H1 (cell line): ENCODE data around the gene SIGLECL1. TPM values are rescaled to one million over a fixed set of nuclear protein-coding genes. Genes with fewer than 3 reads are reported as not detected.
A peak's percentile ranks its signal among the peaks of the same experiment; 100 is the strongest.

Source experiments
- CTCF ChIA-PET: fragments of 300-600 bp; sonication (Branson Sonifier 250); formaldehyde crosslinking; loops from one replicate; lab custom pipeline; 2021; ENCODE audit not compliant: partially characterized antibody; lab: Charles Lee
- POLR2A ChIA-PET: fragments of 300-600 bp; sonication (Branson Sonifier 250); formaldehyde crosslinking; loops from one replicate; lab custom pipeline; 2021; ENCODE audit warnings: inconsistent platforms; ENCODE audit not compliant: partially characterized antibody; lab: Charles Lee
- DNase-seq, 2 experiments: peaks; one replicate each; pipeline versions ENCODE4 v3.0.0 to v3.0.0-alpha.2; 2010 to 2022; ENCODE audit warnings: low spot score in 2 of 2, low read depth in 1 of 2, mixed read lengths in 1 of 2
- FAIRE-seq: peaks from 2 replicates; lab custom pipeline; 2011; peaks lifted over from hg19 to GRCh38; lab: Jason Lieb, UNC
- H2AFZ ChIP-seq: 2 replicates; pipeline ENCODE4 v1.8.1; 2012; ENCODE audit warnings: low read length, inconsistent platforms
- H2AK5ac ChIP-seq: 2 replicates; pipeline ENCODE4 v1.6.1; 2013; ENCODE audit warnings: low read depth, low read length
- H2BK120ac ChIP-seq: replicated peaks from 2 replicates; pipeline ENCODE3; 2013; ENCODE audit warnings: low read depth, low read length, inconsistent platforms
- H2BK12ac ChIP-seq: 2 replicates; pipeline ENCODE4 v1.6.1; 2013; ENCODE audit warnings: low read depth, low read length
- H2BK15ac ChIP-seq: 2 replicates; pipeline ENCODE4 v1.6.1; 2013; ENCODE audit warnings: low read length
- H2BK20ac ChIP-seq: 2 replicates; pipeline ENCODE4 v1.6.1; 2013; ENCODE audit warnings: low read length
- H2BK5ac ChIP-seq: 2 replicates; pipeline ENCODE4 v1.6.1; 2013; ENCODE audit warnings: low read depth, low read length
- H3K14ac ChIP-seq: 2 replicates; pipeline ENCODE4 v1.6.1; 2013; ENCODE audit warnings: inconsistent platforms; ENCODE audit not compliant: insufficient read length
- H3K18ac ChIP-seq: 2 replicates; pipeline ENCODE4 v1.6.1; 2013; ENCODE audit warnings: low read length; ENCODE audit errors: extremely low read depth
- H3K23ac ChIP-seq: 2 replicates; pipeline ENCODE4 v1.6.1; 2013; ENCODE audit warnings: inconsistent platforms; ENCODE audit not compliant: insufficient read length
- H3K23me2 ChIP-seq: 2 replicates; pipeline ENCODE4 v1.6.1; 2013; ENCODE audit warnings: low read depth, low read length
- H3K27ac ChIP-seq: 2 replicates; pipeline ENCODE4 v1.6.1; 2011; ENCODE audit warnings: low read depth, low read length, inconsistent platforms
- H3K27me3 ChIP-seq, 4 experiments: replicated peaks in 1 of 4; 1 replicate in 1 of 4; 2 replicates in 3 of 4; pipeline versions ENCODE4 v1.6.1 to v1.8.1; 2011 to 2013; ENCODE audit warnings: low read length in 3 of 4, mild to moderate bottlenecking in 3 of 4, inconsistent platforms in 2 of 4, mixed read lengths in 2 of 4, moderate library complexity in 1 of 4; ENCODE audit not compliant: control insufficient read depth in 3 of 4, insufficient read depth in 3 of 4; ENCODE audit errors: extremely low read depth in 1 of 4
- H3K36me3 ChIP-seq, 4 experiments: 2 replicates each; pipeline versions ENCODE4 v1.6.1 to v1.8.1; 2011 to 2013; ENCODE audit warnings: mild to moderate bottlenecking in 4 of 4, low read length in 3 of 4, moderate library complexity in 2 of 4, control low read depth in 1 of 4, inconsistent platforms in 1 of 4; ENCODE audit not compliant: insufficient read depth in 4 of 4, control insufficient read depth in 2 of 4
- H3K4ac ChIP-seq: replicated peaks from 2 replicates; pipeline ENCODE3; 2013; ENCODE audit warnings: low read length, low read depth, mixed read lengths, inconsistent platforms; ENCODE audit not compliant: insufficient read length
- H3K4me1 ChIP-seq, 4 experiments: replicated peaks in 1 of 4; 1 replicate in 1 of 4; 2 replicates in 3 of 4; pipeline versions ENCODE4 v1.6.1 to v1.8.1; 2011 to 2013; ENCODE audit warnings: low read length in 3 of 4, inconsistent platforms in 2 of 4, mixed read lengths in 1 of 4; ENCODE audit not compliant: insufficient read depth in 4 of 4, control insufficient read depth in 3 of 4
- H3K4me2 ChIP-seq, 2 experiments: 2 replicates each; pipeline versions ENCODE4 v1.6.1 to v1.8.1; 2011 to 2013; ENCODE audit warnings: low read depth in 2 of 2, low read length in 2 of 2, control low read depth in 1 of 2, inconsistent platforms in 1 of 2, mild to moderate bottlenecking in 1 of 2; ENCODE audit not compliant: insufficient read depth in 1 of 2
- H3K4me3 ChIP-seq, 4 experiments: fragments of 200-600, 300-600 bp in 1 of 4; sonication (generic), shearing (Covaris generic), sonication (Bioruptor Twin) in 1 of 4; 2 replicates each; pipeline versions ENCODE4 v1.5.1 to v1.8.1; 2011 to 2016; ENCODE audit warnings: low read length in 4 of 4, low read depth in 3 of 4, control low read depth in 2 of 4, inconsistent platforms in 2 of 4, mild to moderate bottlenecking in 2 of 4, mixed read lengths in 1 of 4, moderate library complexity in 1 of 4; ENCODE audit not compliant: insufficient read depth in 2 of 4; ENCODE audit errors: extremely low read depth in 1 of 4
- H3K56ac ChIP-seq: replicated peaks from 2 replicates; pipeline ENCODE3; 2013; ENCODE audit warnings: low read depth, mild to moderate bottlenecking, mixed read lengths, low read length, inconsistent platforms; ENCODE audit not compliant: insufficient read length
- H3K79me1 ChIP-seq: 2 replicates; pipeline ENCODE4 v1.6.1; 2013; ENCODE audit warnings: low read depth, low read length, control low read depth
- H3K79me2 ChIP-seq, 2 experiments: 2 replicates each; pipeline versions ENCODE4 v1.6.1 to v1.8.1; 2012 to 2013; ENCODE audit warnings: low read length in 2 of 2, mild to moderate bottlenecking in 2 of 2, inconsistent platforms in 1 of 2; ENCODE audit not compliant: insufficient read depth in 2 of 2, control insufficient read depth in 1 of 2
- H3K9ac ChIP-seq, 4 experiments: replicated peaks in 1 of 4; 1 replicate in 1 of 4; 2 replicates in 3 of 4; pipeline versions ENCODE4 v1.6.1 to v1.8.1; 2011 to 2013; ENCODE audit warnings: low read depth in 3 of 4, low read length in 3 of 4, control low read depth in 2 of 4, mild to moderate bottlenecking in 2 of 4, moderate library complexity in 2 of 4, inconsistent platforms in 1 of 4; ENCODE audit errors: extremely low read depth in 1 of 4
- H3K9me3 ChIP-seq, 2 experiments: 2 replicates each; pipeline versions ENCODE4 v1.6.1 to v1.8.1; 2012 to 2013; ENCODE audit warnings: mild to moderate bottlenecking in 2 of 2, moderate library complexity in 2 of 2, control low read depth in 1 of 2, inconsistent platforms in 1 of 2, low read depth in 1 of 2, low read length in 1 of 2, mixed read lengths in 1 of 2; ENCODE audit not compliant: insufficient read depth in 2 of 2
- H4K20me1 ChIP-seq, 2 experiments: replicated peaks in 1 of 2; 2 replicates each; pipeline versions ENCODE3 to v1.8.1; 2011 to 2013; ENCODE audit warnings: inconsistent platforms in 2 of 2, low read length in 2 of 2, mild to moderate bottlenecking in 1 of 2; ENCODE audit not compliant: insufficient read depth in 2 of 2, control insufficient read depth in 1 of 2
- H4K5ac ChIP-seq: 2 replicates; pipeline ENCODE4 v1.6.1; 2013; ENCODE audit warnings: low read length, low read depth, mixed read lengths, inconsistent platforms; ENCODE audit not compliant: insufficient read length
- H4K8ac ChIP-seq: 2 replicates; pipeline ENCODE4 v1.8.0; 2013; ENCODE audit warnings: mild to moderate bottlenecking, moderate library complexity, low read length, inconsistent platforms; ENCODE audit not compliant: insufficient read depth; ENCODE audit errors: extremely low read depth
- H4K91ac ChIP-seq: replicated peaks from 2 replicates; pipeline ENCODE3; 2013; ENCODE audit warnings: low read length, mixed read lengths, inconsistent platforms; ENCODE audit not compliant: insufficient read length
- BACH1 ChIP-seq: IDR thresholded peaks from 2 replicates; pipeline ENCODE4 v1.6.1; 2012; ENCODE audit warnings: low read length, improper control_type of control experiment
- MAFK ChIP-seq: IDR thresholded peaks from 2 replicates; pipeline ENCODE4 v1.6.1; 2012; ENCODE audit warnings: low read depth, mild to moderate bottlenecking, improper control_type of control experiment, low read length
- TEAD4 ChIP-seq: IDR thresholded peaks from 2 replicates; pipeline ENCODE4 v1.6.1; 2012; ENCODE audit warnings: low read depth, low read length, inconsistent platforms, mixed read lengths
- WGBS, 2 experiments: shearing (Covaris generic) in 1 of 2; methylation state at CpG; one replicate each; pipeline versions ENCODE4 v1.1.6 to v1.1.7; 2013 to 2015; ENCODE audit warnings: low lambda C conversion rate in 2 of 2, mixed read lengths in 2 of 2, inconsistent platforms in 1 of 2, low coverage in 1 of 2, missing lambda C conversion rate in 1 of 2; ENCODE audit not compliant: insufficient replicate concordance in 2 of 2, insufficient coverage in 1 of 2, insufficient read length in 1 of 2; ENCODE audit errors: extremely low coverage in 1 of 2, missing lambda C conversion rate in 1 of 2; 5-methylcytosine and 5-hydroxymethylcytosine counted together
- polyA plus RNA-seq, 7 experiments: library from polyadenylated mRNA; depleted of rRNA in 3 of 7; stranded (reverse) in 5 of 7; unstranded in 2 of 7; fragments of >200 nt in 5 of 7; fragments of 200-250 nt in 2 of 7; gene quantifications; 1 replicate in 5 of 7; 2 replicates in 1 of 7; 4 replicates in 1 of 7; pipeline versions ENCODE4 v1.2.1 to v1.2.3, GENCODE V29; 2011 to 2013; ENCODE audit warnings: missing spikeins in 2 of 7, mixed read lengths in 2 of 7
- total RNA-seq: library from RNA; stranded (reverse); fragmentation: NEBNext Ultra II Directional; extraction: Animal tissue kit (Norgen Biotek cat#: 25700); gene quantifications from 2 replicates; pipeline ENCODE4 v1.2.1, GENCODE V29; 2021

Gene SIGLECL1
- total and polyA plus RNA-seq, 2 of the 8 experiments (the other 6 are each of a cell fraction or from before 2014, with no cell fraction given), result not detected

DNA sequence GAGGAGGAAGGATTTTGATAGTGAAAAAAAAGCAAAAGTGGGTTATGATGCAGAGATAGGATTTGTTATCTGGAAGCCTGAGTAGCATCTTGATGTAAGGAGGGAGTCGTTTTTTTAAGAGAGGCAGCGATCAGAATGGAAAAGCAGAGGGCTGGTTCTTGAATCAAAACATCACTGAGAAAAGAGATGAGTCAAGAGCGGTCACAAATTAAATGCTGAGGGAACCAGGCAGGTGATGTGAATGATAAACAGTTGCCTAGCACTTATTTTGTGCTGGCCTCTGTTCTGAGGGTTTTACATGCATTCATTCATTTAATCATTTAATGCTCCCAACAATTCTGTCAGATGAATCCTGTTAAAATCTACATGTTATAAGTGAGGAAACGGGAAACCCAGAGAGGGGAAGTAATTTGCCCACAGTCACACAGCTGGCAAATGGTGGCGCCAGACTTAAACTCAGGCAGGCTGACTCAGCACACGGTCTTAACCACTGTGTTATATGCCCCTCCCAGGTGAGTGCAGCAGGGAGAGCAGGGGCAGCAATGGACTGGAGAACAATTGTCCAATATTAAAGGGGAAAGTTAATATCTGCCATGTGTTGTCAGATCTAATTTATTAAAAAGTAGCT, 21.4 kb downstream of the SIGLECL1 start:
- no peak overlapping the region for H4K8ac ChIP-seq
- CTCF ChIA-PET, result interaction anchor here (0.7 to 5.8 kb wide), 8 partner anchors 9 to 115 kb away, joined by 3 to 42 read pairs (median 3); no protein-coding TSS in a partner anchor
- no peak overlapping the region for H2BK12ac ChIP-seq
- no peak overlapping the region for H3K18ac ChIP-seq
- no peaks in the 10 kb centered on the region for H3K79me2 ChIP-seq
- H3K4me1 ChIP-seq, result no peaks in the 10 kb centered on the region
- H2BK20ac ChIP-seq, result no peak overlapping the region
- peak in 1 of 2 experiments; percentile 23 for DNase-seq
- no peak overlapping the region for H3K4me3 ChIP-seq
- H3K56ac ChIP-seq, result no peak overlapping the region
- no peak for FAIRE-seq
- no peak overlapping the region for H3K27ac ChIP-seq
- no peaks in the 10 kb centered on the region for H4K20me1 ChIP-seq
- no peak overlapping the region for H2AFZ ChIP-seq
- WGBS, 2 experiments, result 84% methylated on average over 6 of the region's 6 CpGs; no CpG with 5 or more reads in 1 of the 2 experiments
- TF ChIP-seq BACH1 (peak; percentile 62), MAFK (peak; percentile 28; the same call in 1 of the 2 replicates), TEAD4 (no peak)
- H3K9ac ChIP-seq, result no peak overlapping the region
- no peaks in the 10 kb centered on the region for H3K36me3 ChIP-seq
- H4K5ac ChIP-seq, result no peak overlapping the region
- H4K91ac ChIP-seq, result no peak overlapping the region
- H2AK5ac ChIP-seq, result no peak overlapping the region
- H2BK15ac ChIP-seq, result no peak overlapping the region
- H3K9me3 ChIP-seq, result no peaks in the 10 kb centered on the region
- H2BK120ac ChIP-seq, result no peak overlapping the region
- H3K23ac ChIP-seq, result no peak overlapping the region
- no peaks in the 10 kb centered on the region for H3K79me1 ChIP-seq
- H3K23me2 ChIP-seq, result no peaks in the 10 kb centered on the region; the same call in 1 of the 2 replicates
- no peaks in the 10 kb centered on the region for H3K27me3 ChIP-seq
- H2BK5ac ChIP-seq, result no peak overlapping the region
- no peak overlapping the region for H3K4me2 ChIP-seq
- POLR2A ChIA-PET, result no interaction called here
- H3K4ac ChIP-seq, result no peak overlapping the region
- no peak overlapping the region for H3K14ac ChIP-seq
